Tibial artery (tissue), 4 donors: Measurements from ENCODE around the gene ABR.

Source experiments
- DNase-seq, 2 donors: peaks; one replicate each; pipeline ENCODE4 v3.0.0-alpha.2; 2019
- H3K27ac ChIP-seq, 2 donors: fragments of 200-600 bp; sonication (generic) in 1 of 2; 1 replicate in 1 of 2; 2 replicates in 1 of 2; pipeline ENCODE4 v1.5.1; 2018 to 2019; ENCODE audit warnings: mild to moderate bottlenecking in 1 of 2
- H3K27me3 ChIP-seq, 2 donors: fragments of 200-600 bp; sonication (generic) in 1 of 2; one replicate each; pipeline versions ENCODE4 v1.5.1 to v1.6.0; 2016 to 2019
- H3K36me3 ChIP-seq, 3 donors: fragments of 200-600 bp; sonication (generic) in 2 of 3; one replicate each; pipeline ENCODE4 v1.5.1; 2016 to 2019; ENCODE audit warnings: mild to moderate bottlenecking in 2 of 3
- H3K4me1 ChIP-seq, 4 donors: fragments of 200-600 bp; sonication (generic) in 2 of 4; 1 replicate in 3 of 4; 2 replicates in 1 of 4; pipeline ENCODE4 v1.5.1; 2016 to 2019
- H3K4me3 ChIP-seq, 2 donors: fragments of 200-600 bp; sonication (generic) in 1 of 2; 1 replicate in 1 of 2; 2 replicates in 1 of 2; pipeline ENCODE4 v1.5.1; 2018 to 2019; ENCODE audit warnings: mild to moderate bottlenecking in 2 of 2
- H3K9me3 ChIP-seq, 3 donors: fragments of 200-600 bp; sonication (generic) in 1 of 3; one replicate each; pipeline ENCODE4 v1.5.1; 2016 to 2019
- intact Hi-C: fragments of 100-400 bp; cut with DNase I; formaldehyde crosslinking; loops from one replicate; pipeline ENCODE4 v1.15.0; 2023; ENCODE audit warnings: low total_unique reads
- TF ChIP-seq, protein P1 (sequence below), 2 experiments: fragments of 200-600 bp in 1 of 2; fragments of 450-650 bp in 1 of 2; IDR thresholded peaks; one replicate each; pipeline ENCODE4 v1.5.1; 2017 to 2019; ENCODE audit warnings: antibody characterized with exemption in 2 of 2, mild to moderate bottlenecking in 1 of 2, moderate library complexity in 1 of 2

Gene ABR

DNA sequence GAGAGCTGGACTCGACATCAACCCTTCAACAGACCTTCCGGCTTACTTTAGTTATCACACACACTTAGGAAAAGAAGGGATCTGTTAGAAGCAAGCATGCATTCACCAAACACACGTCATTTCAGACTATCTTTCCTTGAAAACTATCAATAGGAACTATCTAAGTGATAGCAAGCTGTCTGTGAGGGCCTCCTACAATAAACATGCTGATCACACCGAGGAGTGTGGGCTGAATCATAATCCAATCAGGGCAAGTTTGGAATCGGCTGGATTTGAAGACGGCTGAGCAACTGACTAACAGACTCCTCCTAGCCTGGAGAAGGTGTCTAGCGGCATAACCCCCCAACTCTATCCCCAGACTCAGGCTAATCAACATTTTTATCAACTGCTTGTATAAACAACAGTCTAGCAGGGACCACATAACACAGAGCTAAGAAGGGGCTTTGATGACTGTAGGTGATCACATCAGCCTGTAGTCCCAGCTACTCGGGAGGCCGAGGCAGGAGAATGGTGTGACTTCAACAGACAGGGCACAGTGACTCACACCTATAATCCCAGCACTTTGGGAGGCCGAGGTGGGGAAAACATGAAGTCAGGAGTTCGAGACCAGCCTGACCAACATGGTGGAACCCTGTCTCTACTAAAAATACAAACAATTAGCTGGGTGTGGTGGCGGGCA is 214.3 kb downstream of the ABR start:
- intact Hi-C loops: no loop called here
- H3K9me3 ChIP-seq: no peaks in the 10 kb centered on the region
- no peak overlapping the region for H3K4me3 ChIP-seq
- no peaks in the 10 kb centered on the region for H3K27me3 ChIP-seq
- no peaks in the 10 kb centered on the region for H3K4me1 ChIP-seq
- TF ChIP-seq, protein P1, sequence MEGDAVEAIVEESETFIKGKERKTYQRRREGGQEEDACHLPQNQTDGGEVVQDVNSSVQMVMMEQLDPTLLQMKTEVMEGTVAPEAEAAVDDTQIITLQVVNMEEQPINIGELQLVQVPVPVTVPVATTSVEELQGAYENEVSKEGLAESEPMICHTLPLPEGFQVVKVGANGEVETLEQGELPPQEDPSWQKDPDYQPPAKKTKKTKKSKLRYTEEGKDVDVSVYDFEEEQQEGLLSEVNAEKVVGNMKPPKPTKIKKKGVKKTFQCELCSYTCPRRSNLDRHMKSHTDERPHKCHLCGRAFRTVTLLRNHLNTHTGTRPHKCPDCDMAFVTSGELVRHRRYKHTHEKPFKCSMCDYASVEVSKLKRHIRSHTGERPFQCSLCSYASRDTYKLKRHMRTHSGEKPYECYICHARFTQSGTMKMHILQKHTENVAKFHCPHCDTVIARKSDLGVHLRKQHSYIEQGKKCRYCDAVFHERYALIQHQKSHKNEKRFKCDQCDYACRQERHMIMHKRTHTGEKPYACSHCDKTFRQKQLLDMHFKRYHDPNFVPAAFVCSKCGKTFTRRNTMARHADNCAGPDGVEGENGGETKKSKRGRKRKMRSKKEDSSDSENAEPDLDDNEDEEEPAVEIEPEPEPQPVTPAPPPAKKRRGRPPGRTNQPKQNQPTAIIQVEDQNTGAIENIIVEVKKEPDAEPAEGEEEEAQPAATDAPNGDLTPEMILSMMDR (IDR thresholded peaks at IDR 0.05): no peak
- H3K27ac ChIP-seq: no peak overlapping the region
- no peak for DNase-seq
- no peaks in the 10 kb centered on the region for H3K36me3 ChIP-seq

GRCh38 chr17:964876-965275 is 214.9 kb downstream of the ABR start:
- TF ChIP-seq, protein P1 (IDR thresholded peaks at IDR 0.05): no peak
- Histone ChIP-seq H3K36me3 (no peaks in the 10 kb centered on the region), H3K27me3 (no peaks in the 10 kb centered on the region), H3K9me3 (no peaks in the 10 kb centered on the region), H3K4me1 (no peaks in the 10 kb centered on the region), H3K4me3 (no peak overlapping the region), H3K27ac (no peak overlapping the region)
- no peak for DNase-seq
- intact Hi-C loops: no loop called here

DNA sequence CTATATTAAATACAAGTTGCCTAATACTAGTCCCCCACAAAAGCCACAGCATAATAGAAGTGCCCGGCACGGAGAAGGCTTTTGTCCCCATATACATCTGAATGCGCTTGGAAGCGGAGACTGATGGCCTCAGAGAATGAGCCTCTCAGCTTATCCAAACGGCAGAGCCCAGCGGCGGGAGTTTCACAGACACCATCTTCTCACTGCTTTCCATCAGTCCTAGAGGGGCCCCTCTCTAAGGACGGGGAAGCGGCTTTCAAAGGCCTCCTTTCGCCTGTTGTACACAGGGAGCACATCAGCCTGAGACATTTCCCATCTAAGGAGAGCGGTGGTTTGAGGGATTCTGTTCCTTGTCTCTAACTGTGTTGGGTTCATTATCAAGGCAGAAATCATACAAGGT is 217.1 kb downstream of the ABR start:
- intact Hi-C loops: no loop called here
- no peaks in the 10 kb centered on the region for H3K27me3 ChIP-seq
- TF ChIP-seq, protein P1 (IDR thresholded peaks at IDR 0.05): no peak
- no peak overlapping the region for H3K4me3 ChIP-seq
- no peak for DNase-seq
- peaks cover 0 to 6% (median 5%) of the 10 kb centered on the region in 4 donors for H3K4me1 ChIP-seq
- no peaks in the 10 kb centered on the region for H3K36me3 ChIP-seq
- H3K9me3 ChIP-seq: no peaks in the 10 kb centered on the region
- H3K27ac ChIP-seq: no peak overlapping the region

- H3K4me1 ChIP-seq: peaks cover 0 to 7% (median 6%) of the 10 kb centered on the region in 4 donors
- intact Hi-C loops: no loop called here
- TF ChIP-seq, protein P1 (IDR thresholded peaks at IDR 0.05): no peak
- no peak overlapping the region for H3K27ac ChIP-seq
- no peak overlapping the region for H3K4me3 ChIP-seq
- H3K36me3 ChIP-seq: no peaks in the 10 kb centered on the region
- no peaks in the 10 kb centered on the region for H3K27me3 ChIP-seq
- no peaks in the 10 kb centered on the region for H3K9me3 ChIP-seq
- no peak for DNase-seq
Measured at GRCh38 chr17:962166-962565, 217.6 kb downstream of the ABR start.

GRCh38 chr17:958712-959451 is 220.9 kb downstream of the ABR start:
- no peak overlapping the region for H3K27ac ChIP-seq
- no peak for DNase-seq

More at GRCh38 chr17:958712-959451, 220.9 kb downstream of the ABR start:
- no peaks in the 10 kb centered on the region for H3K27me3 ChIP-seq
- H3K4me1 ChIP-seq: peaks cover 0 to 18% (median 9%) of the 10 kb centered on the region in 4 donors
- TF ChIP-seq, protein P1 (IDR thresholded peaks at IDR 0.05): no peak
- H3K9me3 ChIP-seq: no peaks in the 10 kb centered on the region
- H3K4me3 ChIP-seq: no peak overlapping the region
- H3K36me3 ChIP-seq: no peaks in the 10 kb centered on the region
- intact Hi-C loops: no loop called here
